H4 (cell line): ENCODE results near the gene TLCD2. TPM values are rescaled to one million over a fixed set of nuclear protein-coding genes. Genes with fewer than 3 reads are reported as not detected.
A peak's percentile ranks its signal among the peaks of the same experiment; 100 is the strongest.
"Not testable (repeated sequence)": the region's sequence is repeated elsewhere in the genome, so short reads cannot be mapped to it uniquely, and the experiment has no call there.

Experiments used
- DNase-seq: peaks from one replicate; pipeline ENCODE4 v3.0.0-alpha.2; 2015; ENCODE audit warnings: low spot score
- total RNA-seq: library from RNA; depleted of rRNA; stranded (reverse); fragments of >200 nt; shearing (Covaris generic); gene quantifications from 2 replicates; pipeline ENCODE4 v1.2.3, GENCODE V29; 2014

Gene TLCD2
- total RNA-seq, 1 experiment from 2014 or later = 1.4 TPM

DNA sequence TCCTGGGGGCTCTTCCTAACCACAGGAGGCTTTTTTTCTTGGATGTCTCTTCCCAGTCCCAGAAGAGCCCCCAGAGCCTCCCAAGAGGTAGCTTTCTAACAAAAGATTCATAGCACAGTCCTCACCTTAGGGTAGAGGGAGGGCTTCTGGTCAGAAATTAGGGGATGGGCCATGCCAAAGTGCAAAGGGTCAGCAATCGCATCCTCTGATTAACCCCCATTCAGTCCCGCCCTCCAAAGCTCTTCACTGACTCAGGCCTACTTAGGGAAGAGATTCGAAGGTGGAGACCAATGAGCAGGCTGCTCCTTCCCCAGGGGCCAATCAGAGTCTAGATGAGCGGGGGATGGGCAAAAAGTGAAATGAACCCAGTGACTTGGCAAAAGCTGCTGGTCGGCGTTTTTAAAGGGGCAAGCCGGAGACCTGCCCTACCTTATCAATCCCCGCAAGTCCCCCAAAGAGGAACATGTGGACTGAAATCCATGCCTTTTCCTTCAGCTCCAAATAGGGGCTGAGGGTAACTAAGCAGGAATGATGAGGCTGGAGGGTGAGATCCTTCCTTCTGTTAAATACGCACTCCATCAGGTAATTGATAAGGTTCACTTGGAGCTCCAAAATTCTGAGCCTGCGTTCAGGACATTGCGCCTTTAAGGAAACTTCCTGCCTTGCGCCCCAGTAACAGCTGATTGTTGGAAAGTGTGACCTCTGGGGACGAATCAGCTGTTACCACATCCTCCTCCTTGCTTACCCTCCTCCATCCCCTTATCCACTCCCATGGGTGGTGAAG lies 6.9 kb upstream of the TLCD2 start:
- peak; percentile 99 for DNase-seq

DNA sequence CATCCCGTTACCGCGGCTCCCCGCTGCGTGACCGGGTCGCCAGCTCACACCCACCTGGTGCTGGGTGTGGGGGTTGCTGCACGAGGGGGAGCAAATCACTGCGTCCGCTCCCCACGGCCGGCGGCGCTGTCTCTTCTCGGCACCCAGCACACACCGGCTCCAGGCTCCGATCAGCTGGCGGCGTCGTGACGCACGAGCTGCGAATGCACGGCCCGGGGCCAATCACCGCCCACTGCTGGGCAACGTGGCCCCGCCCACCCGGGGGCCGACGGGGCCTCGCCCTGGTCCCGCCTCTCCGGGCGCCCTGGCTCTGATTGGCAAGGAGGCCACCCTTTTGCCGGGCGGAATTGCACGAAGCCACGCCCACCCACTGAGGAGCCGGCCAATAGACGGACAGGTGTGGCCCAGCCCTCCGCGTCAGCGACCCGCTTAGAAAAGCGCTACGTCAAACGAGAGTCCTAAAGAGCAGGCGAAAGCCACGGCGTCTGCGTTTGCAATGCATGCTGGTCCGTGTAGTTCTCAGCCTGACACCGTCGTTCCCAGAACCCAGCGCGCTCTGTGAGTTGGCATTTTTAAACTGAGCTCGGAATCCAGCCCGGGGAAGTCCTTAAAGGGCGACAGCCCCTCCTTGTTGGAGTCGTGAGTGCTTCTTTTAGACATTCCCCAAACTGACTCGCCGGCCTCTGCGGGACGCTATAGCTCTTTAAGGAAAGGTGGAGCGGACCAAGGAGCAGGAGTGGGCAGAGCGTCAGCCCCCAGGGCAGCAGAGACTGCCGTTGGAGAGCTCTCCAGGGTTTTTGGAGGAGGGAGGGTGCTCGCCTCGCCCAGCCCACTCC lies 6.1 kb upstream of the TLCD2 start:
- DNase-seq = peak; percentile 100

DNA sequence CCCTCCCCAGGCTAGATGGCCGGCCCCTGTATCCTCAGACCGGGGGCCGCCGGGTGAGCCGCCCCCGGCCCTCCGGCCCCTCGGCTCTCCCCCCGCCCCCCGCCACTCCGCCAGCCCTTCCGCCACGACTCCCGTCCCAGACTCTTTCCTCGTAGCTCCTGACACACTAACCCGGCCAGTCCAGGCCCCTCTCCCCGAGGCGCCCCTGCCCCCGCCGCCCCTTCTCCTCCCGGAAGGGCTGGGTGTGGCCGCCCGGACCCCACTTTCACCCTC lies 5.6 kb upstream of the TLCD2 start:
- no peak for DNase-seq

DNA sequence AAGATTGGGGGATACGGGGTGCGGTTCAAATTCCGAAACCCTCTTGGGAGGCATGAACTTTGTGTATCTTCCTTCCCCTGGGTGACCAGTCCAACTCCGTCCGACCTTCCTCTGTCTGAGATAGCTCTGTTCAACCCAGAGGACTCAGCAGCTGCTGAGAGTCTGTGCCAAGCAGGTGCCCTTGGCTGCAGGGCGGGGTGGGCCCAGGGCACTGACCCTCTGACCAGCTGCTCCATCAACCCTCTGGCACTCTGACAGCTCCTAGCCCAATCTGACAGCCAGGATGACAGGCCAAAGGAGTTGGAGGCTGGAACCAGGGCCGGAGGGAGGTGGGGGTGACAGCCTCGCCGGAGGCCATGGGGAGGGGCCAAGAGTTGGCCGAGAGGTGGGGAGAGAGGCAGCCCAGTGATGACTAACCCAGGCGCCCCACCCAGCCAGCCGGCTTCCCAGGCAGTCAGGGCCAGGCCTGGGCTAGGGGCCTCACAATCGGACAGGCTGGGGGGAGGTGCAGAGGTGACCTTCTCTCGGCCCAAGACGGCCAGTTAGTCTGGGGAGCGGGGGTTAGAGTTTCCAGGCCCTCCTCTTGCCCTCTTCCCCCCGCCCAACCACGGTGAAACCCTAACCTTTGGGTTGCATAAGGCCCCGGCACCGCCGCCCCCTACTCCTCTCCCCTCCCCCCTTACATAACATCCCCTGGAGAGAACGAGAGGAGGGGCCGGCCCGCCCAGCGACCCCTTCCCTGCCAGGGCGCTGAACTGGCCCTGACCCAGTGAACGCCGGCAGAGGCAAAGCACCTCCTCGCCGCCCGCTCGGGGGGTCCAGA lies 5.0 kb upstream of the TLCD2 start:
- DNase-seq = peak; percentile 82

DNA sequence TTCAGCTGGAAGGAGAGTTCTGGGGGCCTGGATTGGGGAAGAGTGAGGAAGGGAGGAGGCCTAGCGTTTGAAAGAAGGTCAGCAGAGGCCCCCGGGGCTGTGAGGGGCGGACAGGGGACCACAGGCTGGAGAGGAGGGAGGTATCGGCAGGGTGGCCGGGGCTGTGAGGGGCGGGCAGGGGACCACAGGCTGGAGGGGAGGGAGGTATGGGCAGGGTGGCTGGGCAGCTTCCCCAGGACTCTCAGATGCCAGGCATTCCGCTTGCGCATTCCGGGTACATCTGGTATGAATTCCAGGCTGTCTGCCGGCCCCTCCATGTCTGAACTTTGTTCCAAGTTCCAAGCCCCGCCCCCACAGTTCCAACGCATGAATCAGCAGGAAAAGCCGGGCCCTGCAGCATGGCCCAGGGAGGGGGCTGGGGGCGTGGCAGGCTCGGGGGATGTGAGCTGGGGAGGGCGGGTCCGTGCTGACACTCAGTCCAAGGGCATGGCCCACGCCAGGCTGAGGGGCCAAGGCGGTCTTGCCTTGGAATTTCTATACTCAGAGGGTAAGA lies 4.3 kb upstream of the TLCD2 start:
- peak; percentile 98 for DNase-seq

DNA sequence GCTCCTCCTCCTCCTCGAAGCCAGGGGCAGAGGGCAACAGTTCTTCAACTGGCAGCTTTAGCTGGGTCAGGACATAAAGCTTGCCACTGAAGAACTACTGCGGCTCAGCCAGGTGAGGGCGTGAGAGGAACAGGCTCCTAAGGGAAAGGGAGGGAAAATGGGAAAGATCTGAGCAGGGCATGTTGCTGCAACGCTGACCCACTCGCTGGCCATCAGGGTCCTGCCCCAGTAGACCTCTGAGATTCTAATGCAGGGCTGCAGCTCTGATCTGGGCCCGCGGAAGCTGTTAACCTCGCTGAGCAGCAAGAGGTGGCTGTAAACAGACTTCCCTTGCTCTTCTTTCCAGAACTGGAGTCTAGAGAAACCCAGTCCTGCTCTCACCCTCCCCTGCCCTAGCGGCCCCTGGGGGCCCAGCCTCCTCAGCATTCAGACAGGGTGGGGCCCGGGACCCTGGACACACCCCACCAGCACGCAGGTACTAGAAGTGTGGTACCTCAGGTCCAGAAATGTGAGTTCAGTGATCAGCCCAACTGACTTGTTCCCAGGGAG lies 3.8 kb upstream of the TLCD2 start:
- DNase-seq = peak; percentile 78

DNA sequence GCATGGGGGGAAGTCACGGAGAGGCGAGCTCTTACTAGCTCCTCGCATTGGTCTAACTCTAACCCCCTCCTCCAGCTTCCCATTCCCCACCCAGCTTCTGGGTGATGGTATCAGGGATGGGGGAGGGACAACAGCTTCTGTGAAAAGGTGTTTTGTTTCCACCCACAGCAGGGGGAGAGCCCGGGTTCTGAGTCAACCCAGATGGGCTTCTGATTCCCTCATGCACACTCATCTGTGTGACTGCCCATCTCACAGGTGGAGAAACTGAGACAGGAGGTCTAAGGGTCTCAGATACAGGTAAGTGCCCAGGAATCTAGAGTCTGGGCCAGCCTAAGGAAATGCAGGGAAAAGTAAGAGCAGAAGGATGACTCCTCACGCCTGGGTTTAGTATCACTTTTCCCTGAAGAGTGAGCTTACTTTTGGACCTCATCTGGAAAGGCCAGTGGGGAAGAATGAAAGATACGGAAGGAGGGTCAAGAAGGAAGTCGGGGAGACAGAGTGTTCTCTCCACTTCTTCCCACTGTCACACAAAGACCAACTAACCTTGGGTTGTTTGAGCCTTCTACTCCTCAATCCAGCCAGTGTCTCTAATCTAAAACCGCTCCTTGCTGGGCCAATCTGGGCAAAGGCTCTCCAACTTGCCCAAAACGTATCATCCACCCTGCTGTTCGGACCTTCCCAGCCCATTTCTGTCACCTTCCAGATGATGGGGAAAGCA lies 3.1 kb upstream of the TLCD2 start:
- no peak for DNase-seq

DNA sequence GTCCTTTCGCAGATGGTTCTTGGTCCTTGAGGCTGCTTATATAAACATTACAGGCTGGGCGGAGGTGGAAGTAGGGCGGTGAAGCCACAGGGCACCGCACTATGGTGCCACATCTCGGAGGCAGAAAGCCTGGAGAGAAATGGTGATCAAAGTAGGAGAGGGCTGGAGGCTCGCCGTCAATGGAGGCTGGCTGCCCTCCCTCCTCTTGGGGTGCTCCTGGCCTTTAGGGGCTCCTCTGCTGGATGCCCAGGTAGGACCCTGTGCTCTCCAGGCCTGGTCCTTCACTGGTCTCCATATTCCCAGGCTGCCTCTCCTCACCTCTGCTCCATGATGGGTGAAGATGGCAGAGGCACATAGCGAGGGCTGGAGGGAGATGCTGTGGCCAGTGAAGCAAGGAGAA lies 2.1 kb upstream of the TLCD2 start:
- DNase-seq = no peak

DNA sequence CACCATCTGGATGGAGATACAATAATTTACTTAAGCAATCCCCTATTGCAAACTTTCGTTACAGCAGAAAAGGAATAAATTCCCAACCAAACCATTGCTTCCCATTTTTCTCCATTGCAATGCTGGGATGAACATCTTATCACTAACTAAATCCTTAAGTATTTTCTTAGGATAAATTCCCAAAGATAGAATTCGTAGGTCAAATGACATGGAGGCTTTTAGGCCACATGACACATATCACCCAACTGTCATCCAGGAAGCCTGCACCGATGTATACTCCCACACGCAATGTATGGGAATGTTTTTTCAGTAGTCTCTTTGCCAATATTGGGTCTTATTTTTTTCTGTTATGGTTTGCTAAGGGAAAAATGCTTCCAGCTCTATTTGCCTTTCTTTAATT lies 1.6 kb upstream of the TLCD2 start:
- no peak for DNase-seq

DNA sequence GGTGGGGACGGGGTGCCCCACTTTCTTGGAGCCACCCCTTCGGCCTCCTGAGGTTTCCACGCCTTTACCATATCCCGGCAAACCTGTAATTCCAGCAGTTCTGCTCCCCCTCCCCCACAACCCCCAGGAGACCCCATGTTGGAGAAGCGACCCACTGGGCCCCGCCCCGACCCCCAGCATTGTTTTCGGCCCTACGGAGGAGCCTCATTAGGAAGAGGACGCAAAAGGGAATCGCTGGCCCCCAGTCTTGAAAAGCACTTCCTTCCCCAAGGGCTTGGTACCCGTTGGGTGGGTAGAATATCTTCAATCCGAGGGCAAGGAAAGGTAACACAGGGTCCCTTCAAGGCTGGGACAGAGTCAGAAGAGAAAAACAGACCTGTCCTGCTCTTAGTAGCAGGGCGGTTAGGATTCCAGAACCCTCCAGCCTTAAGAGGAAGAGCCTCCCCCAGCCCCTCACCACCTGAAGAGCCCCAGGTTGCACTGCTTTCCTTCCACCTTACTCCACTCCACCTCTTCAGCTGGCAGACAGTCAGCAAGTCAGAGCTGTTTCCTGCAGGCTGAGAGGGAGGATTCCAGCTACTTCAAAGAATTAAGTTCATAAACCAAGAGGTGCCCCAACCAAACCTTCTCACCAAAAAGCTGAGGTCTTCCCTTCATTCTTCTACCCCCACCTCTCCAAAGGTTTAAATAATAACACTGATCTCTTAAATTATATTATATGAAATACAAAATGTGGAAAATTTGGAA lies 803 bp upstream of the TLCD2 start:
- no peak for DNase-seq

DNA sequence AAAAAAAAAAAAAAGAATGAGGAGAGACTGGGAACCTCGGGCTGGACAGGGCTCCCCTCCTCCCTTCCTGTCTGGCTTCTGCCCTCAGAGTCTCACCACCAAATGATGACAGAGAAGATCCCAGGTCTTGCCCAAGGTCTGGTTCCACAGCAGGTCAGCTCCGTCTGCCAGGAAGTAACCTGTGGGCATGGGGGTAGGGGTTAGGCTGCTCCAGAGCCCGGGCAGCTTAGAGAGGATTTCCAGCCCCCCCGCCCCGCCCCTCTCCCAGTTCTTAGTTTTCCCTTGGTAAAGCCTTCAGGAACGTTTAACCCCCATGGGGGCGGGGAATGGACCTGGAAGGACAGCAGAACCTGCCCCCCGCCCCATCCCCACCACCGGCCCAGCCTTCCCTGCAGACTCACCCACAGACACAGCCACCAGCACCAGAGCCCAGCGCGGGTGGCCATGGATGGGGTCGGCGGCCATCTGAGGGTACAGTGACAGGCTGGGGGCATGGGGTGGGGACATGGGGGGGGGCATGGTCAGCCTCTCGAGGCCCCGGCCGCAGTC lies 700 bp downstream of the TLCD2 start:
- no peak for DNase-seq

DNA sequence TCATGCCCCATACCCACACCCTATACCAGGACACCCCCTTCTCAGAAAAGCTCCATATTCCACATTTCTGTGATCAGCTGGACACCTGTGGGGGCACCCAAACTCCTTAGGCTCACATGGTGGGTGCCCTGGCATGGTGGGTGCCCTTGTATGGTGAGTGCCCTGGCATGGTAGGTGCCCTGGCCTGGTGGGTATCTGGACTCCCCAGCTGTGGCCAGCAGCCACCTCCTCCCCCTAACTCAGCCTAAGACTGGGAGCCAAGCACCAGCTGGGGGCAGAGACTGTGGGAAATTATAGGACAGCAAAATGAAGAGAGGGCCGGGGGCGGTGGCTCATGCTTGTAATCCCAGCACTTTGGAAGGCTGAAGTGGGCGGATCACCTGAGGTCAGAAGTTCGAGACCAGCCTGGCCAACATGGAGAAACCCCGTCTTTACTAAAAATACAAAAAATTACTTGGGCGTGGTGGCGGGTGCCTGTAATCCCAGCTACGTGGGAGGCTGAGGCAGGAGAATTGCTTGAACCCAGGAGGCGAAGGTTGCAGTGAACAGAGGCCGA lies 1.3 kb downstream of the TLCD2 start:
- not testable (repeated sequence) for DNase-seq

DNA sequence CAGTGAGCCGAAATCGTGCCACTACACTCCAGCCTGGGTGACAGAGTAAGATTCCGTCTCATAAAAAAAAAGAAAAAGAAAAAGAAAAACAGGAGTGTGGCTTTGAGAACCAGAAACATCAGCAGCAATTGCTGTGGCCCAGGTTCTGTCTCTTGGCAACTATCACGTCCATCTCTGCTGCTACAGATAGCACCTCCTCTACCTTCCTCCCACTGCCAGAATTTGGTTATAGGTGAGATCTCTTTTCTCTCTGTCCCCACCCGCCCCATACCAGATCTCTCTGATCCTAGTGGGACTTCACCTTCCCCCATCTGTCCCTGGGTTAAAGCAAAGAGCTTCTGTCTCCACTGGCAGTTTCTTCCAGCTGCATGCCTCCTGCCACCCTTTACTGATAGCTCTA lies 3.1 kb downstream of the TLCD2 start:
- DNase-seq = no peak

DNA sequence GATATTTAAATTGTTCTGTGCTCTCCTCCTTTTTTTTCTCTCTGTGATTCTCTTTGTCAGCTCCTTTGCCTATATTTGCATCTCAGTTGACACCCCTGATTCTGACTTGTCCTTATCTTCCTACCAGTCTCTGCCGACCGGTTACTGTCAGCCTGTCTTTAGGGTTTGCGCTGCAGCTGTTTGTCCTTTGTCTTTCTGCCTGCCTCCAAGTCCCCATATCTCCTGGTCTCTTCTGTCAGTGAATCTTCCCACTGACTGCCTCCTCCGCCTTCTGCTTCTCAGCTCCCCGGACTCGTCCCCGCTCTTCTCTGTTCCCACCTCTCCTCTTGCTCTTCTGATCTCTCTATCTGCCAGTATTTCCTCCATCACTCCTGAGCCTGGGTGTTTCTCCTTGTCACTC lies 5.2 kb downstream of the TLCD2 start:
- DNase-seq = no peak

DNA sequence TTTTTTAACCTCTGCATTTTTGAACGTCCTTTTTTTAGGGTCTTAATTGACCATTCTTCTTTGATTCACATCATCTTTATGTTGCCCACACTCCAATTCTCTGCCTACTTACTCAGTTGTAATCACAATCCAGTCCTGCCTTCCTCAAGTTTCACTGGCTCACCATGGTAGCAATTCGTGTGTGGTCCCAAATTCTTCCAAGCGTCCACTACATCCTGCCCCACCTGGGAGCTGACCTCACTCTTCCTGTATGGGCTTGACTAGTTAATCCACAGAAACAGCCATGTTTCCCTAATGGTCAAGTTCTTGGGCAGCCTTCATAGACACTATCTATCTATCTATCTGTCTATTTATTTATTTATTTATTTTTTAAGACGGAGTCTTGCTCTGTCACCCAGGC lies 7.1 kb downstream of the TLCD2 start:
- DNase-seq = peak; percentile 47

DNA sequence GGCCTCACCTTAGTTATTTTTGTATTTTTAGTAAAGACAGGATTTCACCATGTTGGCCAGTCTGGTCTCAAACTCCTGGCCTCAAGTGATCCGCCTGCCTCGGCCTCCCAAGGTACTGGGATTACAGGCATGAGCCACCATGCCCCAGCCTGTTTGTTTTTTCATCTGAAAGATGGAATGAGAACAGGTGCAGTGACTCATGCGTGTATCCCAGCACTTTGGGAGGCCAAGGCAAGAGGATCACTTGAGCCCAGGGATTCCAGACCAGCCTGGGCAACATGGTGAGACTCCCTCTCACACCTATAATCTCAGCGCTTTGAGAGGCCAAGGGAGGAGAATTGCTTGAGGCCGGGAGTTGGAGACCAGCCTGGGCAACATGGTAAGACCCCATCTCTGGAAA lies 10.3 kb downstream of the TLCD2 start:
- not testable (repeated sequence) for DNase-seq

DNA sequence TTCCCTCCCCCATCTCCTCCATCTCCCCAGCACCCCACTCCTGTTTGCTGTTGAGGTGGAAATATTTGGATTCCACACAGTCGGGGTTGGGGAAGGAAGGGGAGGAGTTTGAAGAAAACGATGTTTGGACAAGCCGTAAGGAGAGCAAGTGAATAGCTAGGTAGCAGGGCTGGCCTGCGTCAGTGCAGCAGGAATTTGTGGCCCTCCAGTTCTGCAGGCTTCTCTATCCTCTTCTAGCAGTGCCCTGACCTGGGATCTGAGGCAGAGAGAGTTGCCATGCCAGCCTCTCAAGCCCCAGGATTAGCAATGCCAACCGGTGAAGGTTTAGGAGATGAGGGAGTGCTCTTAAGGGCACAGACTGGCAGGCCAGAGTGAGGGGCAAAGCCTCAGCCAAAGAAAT lies 12.5 kb downstream of the TLCD2 start:
- DNase-seq = no peak

DNA sequence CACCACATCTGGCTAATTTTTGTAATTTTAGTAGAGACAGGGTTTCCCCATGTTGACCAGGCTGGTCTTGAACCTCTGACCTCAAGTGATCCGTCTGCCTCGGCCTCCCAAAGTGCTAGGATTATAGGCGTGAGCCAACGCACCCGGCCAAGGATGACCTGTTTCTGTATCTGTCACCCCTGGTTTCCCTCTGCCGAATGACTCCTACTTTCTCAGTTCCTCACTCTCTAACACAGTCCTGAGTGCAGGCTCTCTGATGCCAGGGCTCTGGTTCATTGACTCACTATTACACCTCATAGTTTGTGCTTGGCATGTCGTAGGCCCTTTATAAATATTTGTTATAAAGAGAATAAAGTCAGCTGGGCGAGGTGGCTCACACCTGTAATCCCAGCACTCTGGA lies 14.8 kb downstream of the TLCD2 start:
- no peak for DNase-seq

DNA sequence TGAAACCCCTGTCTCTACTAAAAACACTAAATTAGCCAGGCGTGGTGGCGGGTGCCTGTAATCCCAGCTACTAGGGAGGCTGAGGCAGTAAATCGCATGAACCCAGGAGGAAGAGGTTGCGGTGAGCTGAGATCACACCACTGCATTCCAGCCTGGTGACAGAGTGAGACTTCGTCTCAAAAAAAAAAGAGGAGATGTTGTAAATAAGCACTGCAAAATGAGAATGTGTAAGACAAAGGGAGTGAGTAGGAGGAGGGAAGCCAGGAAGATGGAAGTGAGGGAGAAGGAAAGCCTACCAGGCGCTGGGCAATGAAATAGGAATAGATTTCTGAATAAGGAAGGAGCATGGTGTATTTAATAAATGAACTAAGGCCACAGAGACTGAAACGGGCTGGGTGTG lies 16.8 kb downstream of the TLCD2 start:
- DNase-seq = no peak
